Motor neuron (in vitro differentiated cells): Measurements from ENCODE around the gene ZSWIM1. TPM values are rescaled to one million over a fixed set of nuclear protein-coding genes. Genes with fewer than 3 reads are reported as not detected.
A peak's percentile ranks its signal among the peaks of the same experiment; 100 is the strongest.

ENCODE experiments used
- ATAC-seq, 8 experiments: fragments of 200-7000 bp; cut with Tn5 transposase; replicated peaks in 6 of 8; 2 replicates each; pipeline ENCODE4 v1.8.0; 2021; ENCODE audit warnings: mild to moderate bottlenecking in 8 of 8, moderate library complexity in 8 of 8
- H3K27ac ChIP-seq, 2 donors: fragments of 250-450 bp; sonication (Bioruptor Pico); 2 replicates each; pipeline ENCODE4 v1.9.0; 2021; ENCODE audit warnings: antibody characterized with exemption in 2 of 2, mild to moderate bottlenecking in 2 of 2, moderate library complexity in 1 of 2
- H3K4me1 ChIP-seq, 2 donors: fragments of 250-450 bp; sonication (Bioruptor Pico); replicated peaks in 1 of 2; 2 replicates each; pipeline ENCODE4 v1.6.1; 2021; ENCODE audit warnings: antibody characterized with exemption in 2 of 2, mild to moderate bottlenecking in 2 of 2, moderate library complexity in 1 of 2
- H3K4me3 ChIP-seq, 5 donors: fragments of 250-450 bp; sonication (Bioruptor Pico); 2 replicates each; pipeline ENCODE4 v1.9.0; 2021; ENCODE audit warnings: antibody characterized with exemption in 5 of 5, mild to moderate bottlenecking in 5 of 5, moderate library complexity in 4 of 5
- WGBS, 10 experiments: fragments of 450-650 bp; shearing (Covaris generic); methylation state at CpG; one replicate each; pipeline ENCODE4 v1.0.0; 2022; 5-methylcytosine and 5-hydroxymethylcytosine counted together
- in situ Hi-C, 9 experiments: fragments of 400-800 bp; cut with MboI; loops; one replicate each; pipeline ENCODE4 v1.15.0; 2021; ENCODE audit warnings: low sequenced_read_pairs in 9 of 9, low pct_unique_long_range_greater_than_20kb in 2 of 9; ENCODE audit not compliant: unreplicated experiment in 9 of 9
- total RNA-seq, 8 experiments: library from RNA; unstranded; fragments of 300-600 nt; gene quantifications; 2 replicates each; pipeline versions ENCODE4 v1.2.3 to v1.2.4, GENCODE V29; 2022

Gene ZSWIM1
- total RNA-seq, 8 experiments from 2014 or later = 6.6 to 12.3 (median 8.9) TPM

DNA sequence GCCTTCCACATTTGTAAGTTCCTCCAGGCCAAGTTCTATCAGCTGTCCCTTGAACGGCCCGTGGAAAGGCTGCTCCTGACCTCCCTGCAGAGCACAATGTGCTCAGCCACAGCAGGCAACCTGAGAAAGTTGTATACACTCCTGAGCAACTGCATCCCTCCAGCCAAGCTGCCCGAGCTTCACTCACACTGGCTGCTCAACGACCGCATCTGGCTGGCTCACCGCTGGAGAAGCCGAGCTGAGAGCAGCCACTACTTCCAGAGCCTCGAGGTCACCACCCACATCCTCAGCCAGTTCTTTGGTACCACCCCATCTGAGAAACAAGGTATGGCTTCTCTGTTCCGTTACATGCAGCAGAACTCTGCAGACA lies 2.1 kb downstream of the ZSWIM1 start:
- in situ Hi-C loops = no loop called here
- WGBS, 10 experiments = 80 to 100% (median 91%) methylated on average over 1 to 6 of the region's 9 CpGs; no CpG with 5 or more reads in 2 of the 10 experiments
- no peak overlapping the region for H3K4me3 ChIP-seq
- ATAC-seq = no peak
- H3K27ac ChIP-seq = no peak overlapping the region
- peaks cover 5 to 11% of the 10 kb centered on the region in 2 donors for H3K4me1 ChIP-seq

DNA sequence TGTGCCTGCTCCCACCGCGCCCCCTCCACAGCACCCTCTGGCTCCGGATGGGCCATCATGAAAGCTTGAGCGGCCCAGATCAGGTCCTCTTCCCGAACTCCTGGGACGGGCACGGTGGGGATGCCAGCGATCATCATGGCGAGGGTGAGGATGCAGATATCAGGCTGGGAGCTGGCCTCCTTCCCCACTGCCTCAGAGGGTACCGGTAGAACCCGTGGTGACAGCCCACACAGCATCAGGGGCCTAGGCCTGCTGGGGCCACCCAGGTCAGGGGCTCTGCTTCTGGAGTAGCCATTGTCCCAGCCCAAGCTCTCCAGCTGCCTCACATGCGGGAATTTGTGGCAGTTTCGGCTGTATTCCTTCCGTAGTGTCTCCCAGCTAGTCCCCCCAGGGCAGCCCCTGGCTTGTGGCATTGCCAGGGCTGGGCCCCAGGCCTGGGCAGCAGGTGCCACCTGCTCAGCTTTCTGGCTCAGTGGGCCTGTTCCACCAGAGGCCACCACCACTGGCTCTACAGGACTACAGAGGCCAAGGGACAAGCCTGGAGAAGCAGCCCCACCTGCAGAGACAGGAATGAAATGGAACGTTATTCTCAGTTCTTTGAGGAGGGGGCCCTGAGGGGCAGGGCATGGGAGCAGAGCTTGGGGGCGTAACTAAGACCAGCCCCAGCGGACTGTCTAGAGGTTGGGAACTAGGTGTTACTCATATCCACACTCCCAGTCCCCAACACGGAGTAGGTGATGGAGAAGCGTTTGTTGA lies 5.7 kb downstream of the ZSWIM1 start:
- ATAC-seq = no peak
- 78 to 89% (median 80%) methylated on average over 2 to 5 of the region's 19 CpGs; no CpG with 5 or more reads in 7 of the 10 experiments for WGBS, 10 experiments
- H3K4me3 ChIP-seq = no peak overlapping the region
- H3K4me1 ChIP-seq = peaks cover 12 to 15% of the 10 kb centered on the region in 2 donors
- in situ Hi-C loops = no loop called here
- H3K27ac ChIP-seq = no peak overlapping the region

DNA sequence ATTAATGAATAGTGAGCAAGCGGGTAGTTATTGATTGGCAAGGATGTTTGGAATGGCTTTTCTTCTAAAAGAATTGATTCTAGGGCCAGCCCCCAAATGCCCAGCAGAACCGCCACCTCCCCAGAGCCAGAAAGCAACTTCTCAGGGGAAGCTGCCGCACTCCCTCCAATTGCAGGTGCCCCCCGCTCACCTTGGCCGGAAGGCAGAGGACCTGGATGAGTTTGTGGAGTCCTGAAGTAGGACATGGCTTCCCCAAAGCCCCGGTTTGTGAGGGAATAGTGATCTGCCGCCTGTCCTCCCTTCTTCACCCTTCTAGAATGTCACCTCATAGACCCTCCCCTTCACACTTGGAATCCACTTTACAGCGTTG lies 6.3 kb downstream of the ZSWIM1 start, which contains the start of gene SPATA25:
SPATA25 (minus strand) TSS at position 277 of the 370 bp plus-strand sequence; CDS start at position 245, 32 bp downstream.
- 94 to 96% methylated on average over 2 to 6 of the region's 8 CpGs; no CpG with 5 or more reads in 8 of the 10 experiments for WGBS, 10 experiments
- H3K4me3 ChIP-seq = no peak within 1 kb of the TSS
- in situ Hi-C loops = no loop called here
- peaks cover 15 to 16% of the 10 kb centered on the region in 2 donors for H3K4me1 ChIP-seq
- no peak for ATAC-seq
- no peak within 1 kb of the TSS for H3K27ac ChIP-seq

DNA sequence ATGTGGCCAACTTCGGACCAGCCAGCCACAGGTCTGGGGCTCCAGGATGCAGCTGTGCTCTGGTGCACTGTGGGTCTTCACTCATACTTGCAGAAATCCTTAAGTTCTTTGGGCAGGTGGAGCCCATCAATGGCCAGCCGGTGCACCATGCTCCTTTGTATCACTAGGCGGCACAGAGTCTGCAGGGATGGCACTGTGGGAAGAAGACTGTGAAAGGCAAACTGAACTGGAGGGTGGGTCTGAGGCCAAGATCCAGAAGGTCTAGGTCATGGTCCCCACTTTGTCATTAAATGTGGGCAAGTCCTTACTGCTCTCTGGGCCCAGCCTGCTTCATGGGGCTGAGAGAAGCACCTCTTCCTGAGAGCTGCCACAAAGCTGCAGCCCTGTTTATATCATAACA lies 7.7 kb downstream of the ZSWIM1 start:
- H3K4me3 ChIP-seq = no peak overlapping the region
- no peak for ATAC-seq
- no peak overlapping the region for H3K27ac ChIP-seq
- WGBS, 10 experiments = 40 to 100% (median 93%) methylated on average over 1 to 3 of the region's 3 CpGs; no CpG with 5 or more reads in 4 of the 10 experiments
- H3K4me1 ChIP-seq = peaks cover 15 to 16% of the 10 kb centered on the region in 2 donors
- in situ Hi-C loops = no loop called here

DNA sequence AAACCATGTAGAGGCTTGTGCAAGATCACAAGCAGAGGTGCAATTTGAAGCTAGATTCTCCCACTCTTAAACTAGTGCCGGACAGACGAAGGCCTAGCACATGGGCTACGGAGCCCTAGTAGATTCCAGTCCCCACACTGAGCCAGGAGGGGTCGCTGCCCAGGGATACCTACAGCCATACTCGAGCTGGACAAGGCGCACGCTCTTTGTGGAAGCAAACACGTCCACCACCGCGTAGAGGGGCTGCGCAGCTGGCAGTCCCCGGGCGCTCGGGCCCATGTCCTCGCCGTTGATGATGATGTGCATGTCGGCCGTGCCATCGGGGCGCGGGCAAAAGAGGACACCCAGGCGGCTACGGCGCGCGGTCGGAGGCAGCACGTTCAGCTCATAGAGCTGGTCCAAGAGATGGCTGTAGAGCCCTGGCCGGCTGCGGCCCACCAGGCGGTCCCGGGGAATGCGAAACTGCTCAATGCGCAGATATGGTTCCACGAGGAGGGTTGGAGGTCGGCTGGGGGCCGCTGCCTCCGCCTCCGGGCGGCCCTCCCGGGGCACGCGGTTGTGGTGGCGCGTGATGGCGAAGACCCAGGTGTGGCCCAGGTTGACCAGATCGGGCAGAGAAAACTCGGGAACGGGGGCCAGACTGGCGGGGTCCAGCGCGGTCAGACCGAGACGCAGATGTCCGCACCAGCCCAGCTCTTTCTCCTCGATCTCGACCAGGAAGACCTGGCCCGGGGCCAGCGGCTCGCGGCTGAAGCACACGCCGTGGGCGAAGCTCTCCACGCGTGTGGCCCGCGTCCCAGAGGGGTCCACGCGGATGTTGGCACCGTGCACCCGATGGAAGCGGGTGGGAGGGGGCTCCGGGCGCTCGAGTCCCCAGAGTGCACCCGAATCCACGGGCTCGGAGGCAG lies 9.3 kb downstream of the ZSWIM1 start:
- ATAC-seq = peak; percentile 28 to 83 (median 73)
- in situ Hi-C loops = no loop called here
- H3K27ac ChIP-seq = peak overlapping the region; percentile 85 to 97

DNA sequence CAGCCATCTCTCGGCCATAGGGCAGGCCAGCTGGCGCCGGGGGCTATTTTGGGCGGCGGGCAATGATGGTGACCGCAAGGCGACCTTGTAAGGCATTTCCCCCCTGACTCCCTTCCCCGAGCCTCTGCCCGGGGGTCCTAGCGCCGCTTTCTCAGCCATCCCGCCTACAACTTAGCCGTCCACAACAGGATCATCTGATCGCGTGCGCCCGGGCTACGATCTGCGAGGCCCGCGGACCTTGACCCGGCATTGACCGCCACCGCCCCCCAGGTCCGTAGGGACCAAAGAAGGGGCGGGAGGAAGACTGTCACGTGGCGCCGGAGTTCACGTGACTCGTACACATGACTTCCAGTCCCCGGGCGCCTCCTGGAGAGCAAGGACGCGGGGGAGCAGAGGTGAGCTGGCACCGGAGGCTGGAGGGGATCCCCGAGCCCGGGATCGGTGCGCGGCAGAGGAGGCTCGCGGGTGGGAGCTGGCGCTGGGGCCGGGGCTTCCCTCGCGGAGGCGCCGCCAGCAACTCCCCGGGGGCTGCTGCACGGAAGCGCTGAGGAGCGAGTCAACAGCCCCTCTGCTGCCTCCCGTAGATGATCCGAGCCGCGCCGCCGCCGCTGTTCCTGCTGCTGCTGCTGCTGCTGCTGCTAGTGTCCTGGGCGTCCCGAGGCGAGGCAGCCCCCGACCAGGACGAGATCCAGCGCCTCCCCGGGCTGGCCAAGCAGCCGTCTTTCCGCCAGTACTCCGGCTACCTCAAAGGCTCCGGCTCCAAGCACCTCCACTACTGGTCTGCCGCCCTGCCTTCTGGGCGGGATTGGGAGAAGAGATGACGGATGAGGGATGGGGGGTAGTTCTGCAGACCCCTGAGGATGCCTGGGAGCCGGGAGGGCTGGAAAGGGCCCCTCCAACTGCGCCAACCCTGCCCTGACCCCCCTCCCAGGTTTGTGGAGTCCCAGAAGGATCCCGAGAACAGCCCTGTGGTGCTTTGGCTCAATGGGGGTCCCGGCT lies 10.3 kb downstream of the ZSWIM1 start, which contains the start of the genes CTSA and NEURL2:
CTSA (plus strand) TSS at position 351 of the 999 bp plus-strand sequence; CDS start at position 585, 234 bp downstream.
NEURL2 (minus strand) TSS at position 224 of the 999 bp plus-strand sequence; CDS start at position 7, 217 bp downstream.
- ATAC-seq = peak; percentile 48 to 82 (median 78)
- peak within 1 kb of the TSS; percentile 85 to 97 for H3K27ac ChIP-seq
- peak within 1 kb of the TSS; percentile 68 to 85 (median 73) for H3K4me3 ChIP-seq
- WGBS, 10 experiments = 0 to 20% (median 0%) methylated on average over 1 to 9 of the region's 78 CpGs; no CpG with 5 or more reads in 2 of the 10 experiments
- in situ Hi-C loops = no loop called here
- peaks cover 15 to 16% of the 10 kb centered on the region in 2 donors for H3K4me1 ChIP-seq

More for the DNA sequence above, 9.3 kb downstream of the ZSWIM1 start:
- Histone ChIP-seq H3K4me1 (peaks cover 15 to 16% of the 10 kb centered on the region in 2 donors), H3K4me3 (peak overlapping the region; percentile 68 to 85 (median 73))
- 0 to 45% (median 5%) methylated on average over 3 to 19 of the region's 79 CpGs; no CpG with 5 or more reads in 3 of the 10 experiments for WGBS, 10 experiments

DNA sequence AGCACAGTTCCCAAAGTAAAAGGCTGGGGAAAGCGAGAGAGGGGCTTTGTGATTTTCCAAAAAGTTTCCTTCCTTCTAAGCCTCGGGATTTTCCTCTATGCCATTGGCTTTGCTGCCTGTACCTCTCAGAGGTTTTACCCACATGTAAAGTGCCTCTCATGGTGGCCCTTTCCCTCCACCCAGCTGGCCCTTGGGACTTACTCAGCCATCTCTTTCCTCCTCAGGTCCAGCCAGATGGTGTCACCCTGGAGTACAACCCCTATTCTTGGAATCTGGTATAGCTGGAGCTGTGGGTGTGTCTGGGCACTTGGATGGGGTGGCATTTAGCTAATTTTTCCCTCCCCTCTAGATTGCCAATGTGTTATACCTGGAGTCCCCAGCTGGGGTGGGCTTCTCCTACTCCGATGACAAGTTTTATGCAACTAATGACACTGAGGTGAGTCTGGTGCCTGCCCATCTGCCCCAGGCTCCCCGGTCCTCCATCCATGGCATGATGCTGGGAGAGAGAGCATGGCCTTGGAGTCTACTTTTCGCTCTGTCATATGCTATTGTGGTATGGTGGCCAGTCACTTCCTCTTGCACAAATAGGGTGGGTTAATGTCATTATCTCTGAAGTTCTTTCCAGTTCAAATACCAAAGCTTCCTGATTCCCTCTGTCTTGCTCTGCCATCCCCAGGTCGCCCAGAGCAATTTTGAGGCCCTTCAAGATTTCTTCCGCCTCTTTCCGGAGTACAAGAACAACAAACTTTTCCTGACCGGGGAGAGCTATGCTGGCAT lies 11.2 kb downstream of the ZSWIM1 start:
- WGBS, 10 experiments = 64 to 100% (median 80%) methylated on average over 1 to 9 of the region's 9 CpGs; no CpG with 5 or more reads in 2 of the 10 experiments
- peaks cover 15 to 16% of the 10 kb centered on the region in 2 donors for H3K4me1 ChIP-seq
- H3K27ac ChIP-seq = no peak overlapping the region
- ATAC-seq = peak in 3 of 8 experiments; percentile 2 to 6 (median 5)
- peak overlapping the region; percentile 68 to 85 (median 73) for H3K4me3 ChIP-seq
- in situ Hi-C loops = no loop called here

DNA sequence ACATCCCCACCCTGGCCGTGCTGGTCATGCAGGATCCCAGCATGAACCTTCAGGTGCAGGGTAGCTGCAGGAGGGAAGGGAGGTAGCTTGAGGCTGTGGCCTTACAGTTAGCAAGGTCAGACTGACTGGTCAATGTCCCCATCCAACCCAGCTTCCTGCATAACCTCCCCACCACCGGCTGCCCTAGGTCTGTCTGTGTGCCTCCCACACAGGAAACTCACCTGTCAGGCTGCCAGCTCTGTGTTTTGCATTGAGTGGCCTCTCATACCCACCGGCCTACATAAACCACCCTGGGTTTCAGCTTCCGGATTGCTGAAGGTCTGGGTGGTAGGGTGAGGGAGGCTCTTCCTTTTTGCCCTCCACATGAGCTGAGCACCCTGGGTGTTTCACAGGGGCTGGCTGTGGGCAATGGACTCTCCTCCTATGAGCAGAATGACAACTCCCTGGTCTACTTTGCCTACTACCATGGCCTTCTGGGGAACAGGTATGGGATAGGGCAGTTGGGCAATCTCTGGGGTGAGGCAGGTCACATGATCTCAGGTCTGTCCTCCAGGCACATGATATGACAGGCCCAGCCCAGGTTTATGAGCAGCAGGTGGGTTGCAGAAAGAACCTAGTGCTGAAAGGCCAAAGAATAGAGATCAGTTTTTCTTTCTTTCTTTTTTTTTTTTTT lies 11.9 kb downstream of the ZSWIM1 start:
- H3K4me3 ChIP-seq = no peak overlapping the region
- in situ Hi-C loops = no loop called here
- H3K27ac ChIP-seq = no peak overlapping the region
- ATAC-seq = no peak
- whole genome bisulfite sequencing, 10 experiments = 73 to 100% (median 83%) methylated on average over 1 to 4 of the region's 4 CpGs; no CpG with 5 or more reads in 2 of the 10 experiments
- H3K4me1 ChIP-seq = peaks cover 15 to 16% of the 10 kb centered on the region in 2 donors

DNA sequence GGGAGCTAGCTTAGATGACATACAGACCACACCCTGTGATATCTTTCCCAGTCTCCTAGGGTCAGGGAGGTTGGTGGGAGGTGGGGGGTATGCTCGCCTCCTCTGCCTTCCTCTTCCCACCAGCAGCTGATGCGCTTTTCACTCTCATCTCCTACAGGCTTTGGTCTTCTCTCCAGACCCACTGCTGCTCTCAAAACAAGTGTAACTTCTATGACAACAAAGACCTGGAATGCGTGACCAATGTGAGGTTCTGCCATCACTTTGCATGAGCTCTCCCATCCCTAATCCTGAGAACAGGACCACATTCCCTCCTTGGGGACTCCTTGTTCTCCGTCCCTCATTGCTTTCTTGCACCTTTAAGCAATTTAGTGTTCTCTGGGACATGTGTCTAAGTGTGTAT lies 12.8 kb downstream of the ZSWIM1 start:
- 14 to 100% (median 83%) methylated on average over 1 to 3 of the region's 4 CpGs; no CpG with 5 or more reads in 2 of the 10 experiments for whole genome bisulfite sequencing, 10 experiments
- in situ Hi-C loops = no loop called here
- no peak for ATAC-seq
- H3K4me1 ChIP-seq = peaks cover 15 to 16% of the 10 kb centered on the region in 2 donors
- H3K27ac ChIP-seq = no peak overlapping the region
- no peak overlapping the region for H3K4me3 ChIP-seq

DNA sequence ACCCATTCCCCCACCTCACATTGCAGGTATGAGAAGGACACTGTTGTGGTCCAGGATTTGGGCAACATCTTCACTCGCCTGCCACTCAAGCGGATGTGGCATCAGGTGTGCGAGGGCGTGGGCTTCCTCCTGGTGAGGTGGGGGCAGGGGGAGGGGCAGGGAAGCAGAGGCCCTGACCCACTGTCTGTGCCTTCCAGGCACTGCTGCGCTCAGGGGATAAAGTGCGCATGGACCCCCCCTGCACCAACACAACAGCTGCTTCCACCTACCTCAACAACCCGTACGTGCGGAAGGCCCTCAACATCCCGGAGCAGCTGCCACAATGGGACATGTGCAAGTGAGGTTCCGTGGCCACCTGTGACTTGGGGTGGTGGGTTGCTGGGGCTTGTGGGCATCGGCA lies 13.8 kb downstream of the ZSWIM1 start:
- in situ Hi-C loops = no loop called here
- Histone ChIP-seq H3K27ac (no peak overlapping the region), H3K4me1 (peaks cover 6 to 8% of the 10 kb centered on the region in 2 donors), H3K4me3 (no peak overlapping the region)
- WGBS, 10 experiments = 40 to 100% (median 40%) methylated on average over 1 of the region's 12 CpGs; no CpG with 5 or more reads in 7 of the 10 experiments
- no peak for ATAC-seq

DNA sequence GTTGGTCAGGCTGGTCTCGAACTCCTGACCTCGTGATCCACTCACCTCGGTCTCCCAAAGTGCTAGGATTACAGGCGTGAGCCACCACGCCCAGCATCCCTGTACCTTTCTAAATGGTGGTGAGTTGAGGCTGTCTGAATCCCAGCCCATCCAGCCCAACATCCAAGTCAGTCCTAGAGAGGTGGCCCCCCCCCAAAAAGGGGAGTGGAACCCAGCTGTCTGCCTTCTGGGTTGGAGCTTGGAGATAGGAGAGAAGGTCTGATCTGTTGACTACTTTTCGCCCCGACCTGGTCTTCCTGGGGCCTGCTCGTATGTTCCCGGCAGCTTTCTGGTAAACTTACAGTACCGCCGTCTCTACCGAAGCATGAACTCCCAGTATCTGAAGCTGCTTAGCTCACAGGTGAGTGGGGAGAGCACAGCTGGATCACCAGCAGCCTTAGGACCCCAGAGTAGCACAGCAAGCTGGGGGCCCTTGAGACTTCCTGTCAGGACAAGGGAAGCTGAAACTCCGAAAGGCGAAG lies 15.7 kb downstream of the ZSWIM1 start:
- peaks cover 5 to 6% of the 10 kb centered on the region in 2 donors for H3K4me1 ChIP-seq
- H3K27ac ChIP-seq = no peak overlapping the region
- in situ Hi-C loops = no loop called here
- 91 to 100% (median 97%) methylated on average over 1 to 8 of the region's 14 CpGs; no CpG with 5 or more reads in 3 of the 10 experiments for WGBS, 10 experiments
- H3K4me3 ChIP-seq = no peak overlapping the region
- ATAC-seq = no peak
